Superior temporal gyrus (tissue), 1 donor: ENCODE data around the gene RIMBP2.

Experiments
- DNase-seq: peaks from one replicate; pipeline ENCODE4 v3.0.0-alpha.2; 2016; ENCODE audit errors: extremely low spot score

Gene RIMBP2

DNA sequence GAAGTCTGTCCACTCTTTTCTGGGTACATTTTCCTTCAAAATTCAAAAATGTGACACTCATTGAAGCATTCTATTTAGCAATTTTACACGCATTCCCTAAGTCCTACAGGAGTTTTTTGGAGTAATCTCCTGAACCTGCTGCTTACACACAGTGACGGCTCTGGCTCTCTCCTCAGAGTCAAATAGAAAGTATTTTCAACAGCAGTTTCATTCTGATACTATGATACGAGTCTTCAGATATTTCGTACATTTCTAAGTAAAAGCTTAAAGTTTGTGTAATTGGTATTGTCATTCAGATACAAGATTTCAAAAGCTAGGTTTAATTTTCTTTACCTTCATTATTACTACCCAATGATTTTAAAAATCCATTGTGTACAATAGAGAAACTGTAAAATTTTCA, 342.0 kb downstream of the RIMBP2 start:
- DNase-seq = no peak

DNA sequence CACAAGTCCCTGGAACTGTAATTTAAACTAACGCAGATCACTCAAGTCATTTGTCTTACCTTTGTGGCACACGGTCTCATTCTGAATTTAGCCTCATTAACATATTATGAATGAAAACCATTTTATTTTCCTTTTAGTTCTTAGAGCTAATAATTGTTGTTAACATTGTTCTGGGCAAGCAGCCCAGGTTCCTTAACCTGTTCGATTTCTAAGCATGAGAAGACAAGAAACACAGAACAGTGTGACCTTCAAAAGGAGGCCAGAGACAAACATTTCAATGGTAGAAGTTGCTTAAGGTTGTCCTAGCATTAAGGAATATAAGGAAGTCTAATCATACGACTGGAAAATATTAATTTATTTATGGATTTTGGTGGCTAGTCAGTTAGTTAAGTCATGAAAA, 343.2 kb downstream of the RIMBP2 start:
- no peak for DNase-seq

DNA sequence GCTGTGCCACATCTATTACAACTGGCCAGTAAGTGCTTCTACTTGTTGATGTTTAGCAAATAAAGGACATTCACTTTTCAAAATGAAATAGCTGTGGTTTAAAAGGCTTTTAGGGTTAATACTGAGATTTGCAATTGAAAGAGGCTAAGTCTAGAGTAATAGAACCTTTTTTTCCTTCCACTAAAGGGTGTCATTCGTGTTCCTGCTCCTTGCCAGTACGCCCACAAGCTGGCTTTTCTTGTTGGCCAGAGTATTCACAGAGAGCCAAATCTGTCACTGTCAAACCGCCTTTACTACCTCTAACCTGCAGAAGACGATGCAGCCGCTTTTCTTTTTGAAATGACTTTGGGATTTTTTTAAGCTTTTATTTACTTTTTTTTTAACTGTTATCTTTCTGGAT, 344.8 kb downstream of the RIMBP2 start:
- DNase-seq = no peak

DNA sequence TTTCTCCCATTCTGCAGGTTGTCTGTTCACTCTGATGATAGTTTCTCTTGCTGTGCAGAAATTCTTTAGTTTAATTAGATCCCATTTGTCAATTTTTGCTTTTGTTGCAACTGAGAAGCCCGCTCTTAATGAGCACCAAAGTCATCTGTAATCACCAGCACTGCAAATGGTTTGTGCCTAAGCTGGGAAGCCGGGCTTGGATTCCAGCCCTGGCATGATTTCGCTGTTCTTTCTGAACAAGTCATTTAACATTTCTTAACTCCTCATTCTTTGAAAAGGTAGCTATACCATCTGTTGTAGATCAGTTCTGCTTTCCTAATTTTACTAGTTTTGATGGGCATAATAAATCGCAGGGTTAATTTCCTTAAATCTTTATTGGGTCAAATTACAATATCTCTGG, 346.3 kb downstream of the RIMBP2 start:
- no peak for DNase-seq

DNA sequence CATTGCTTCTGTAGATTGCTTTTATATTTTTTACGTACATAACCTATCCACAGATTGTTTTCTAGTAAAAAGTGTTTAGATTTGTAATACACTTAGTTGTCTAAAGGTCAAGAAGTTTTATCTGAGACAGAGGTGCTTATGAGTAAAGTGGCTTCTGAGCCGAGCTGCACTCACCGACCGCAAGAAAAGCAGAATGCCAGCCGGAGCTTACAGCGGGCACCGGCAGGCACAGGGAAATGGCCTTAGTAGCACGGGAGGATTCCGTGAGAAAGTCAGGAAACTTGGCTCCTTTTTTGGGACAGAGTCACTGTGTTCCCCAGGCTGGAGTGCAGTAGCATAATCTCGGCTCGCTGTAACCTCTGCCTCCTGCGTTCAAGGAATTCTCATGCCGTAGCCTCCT, 348.6 kb downstream of the RIMBP2 start:
- DNase-seq = no peak

DNA sequence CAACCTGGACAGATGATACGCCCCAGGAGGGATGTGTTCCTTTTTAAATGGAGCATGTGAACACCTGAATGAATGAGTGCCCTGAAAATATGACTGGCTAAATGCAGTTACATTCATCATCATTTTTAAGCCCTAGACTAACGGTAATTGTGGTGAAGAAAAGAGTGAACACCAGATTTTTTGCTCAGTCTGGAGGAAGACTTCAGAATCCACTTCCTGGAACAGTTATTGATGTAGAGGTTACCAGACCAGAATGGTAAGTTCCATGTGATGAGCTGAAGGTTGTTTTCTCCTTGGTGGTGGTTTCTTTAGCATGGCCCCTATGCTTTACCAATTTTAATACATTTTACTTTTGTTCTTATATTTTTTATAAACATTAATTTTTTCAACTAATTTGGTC, 349.1 kb downstream of the RIMBP2 start:
- no peak for DNase-seq

DNA sequence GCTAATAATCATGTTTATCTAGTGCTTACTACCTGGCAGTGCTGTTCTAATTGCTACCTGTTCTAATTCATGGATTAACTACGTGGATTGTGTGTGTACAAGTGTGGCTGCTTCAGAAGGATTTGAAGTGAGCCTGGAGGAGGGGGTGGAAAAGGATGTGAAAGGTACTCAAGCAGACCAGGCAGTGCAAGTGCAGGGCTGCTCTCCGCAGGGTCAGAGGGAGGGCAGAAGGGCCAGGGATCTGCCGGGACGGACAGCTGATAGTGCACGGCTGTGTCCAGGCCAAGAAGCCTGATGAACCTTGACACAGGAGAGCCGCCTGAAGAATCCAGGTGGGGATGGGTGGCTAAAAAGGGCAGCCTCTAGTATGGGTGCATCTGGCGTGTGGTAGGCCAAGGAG, 349.9 kb downstream of the RIMBP2 start:
- DNase-seq = no peak

DNA sequence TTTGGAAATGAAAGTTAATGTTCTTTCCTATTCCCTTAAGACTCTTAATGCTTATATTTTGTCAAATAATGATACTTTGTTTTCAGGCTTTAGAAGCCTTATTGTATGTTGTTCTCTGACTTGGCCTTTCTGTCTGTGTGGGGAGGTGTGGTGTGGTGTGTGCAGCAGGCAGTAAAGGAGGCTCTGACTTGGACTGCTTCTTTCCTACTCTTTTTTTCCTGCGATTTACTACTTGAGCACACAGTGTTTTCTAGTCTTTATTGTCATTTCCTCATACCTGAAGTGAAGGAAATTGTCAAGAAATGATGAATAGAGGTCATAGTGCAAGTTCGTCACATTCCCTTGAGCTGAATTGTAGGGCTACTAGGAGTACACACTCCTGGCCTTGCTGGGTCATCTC, 351.5 kb downstream of the RIMBP2 start:
- no peak for DNase-seq

DNA sequence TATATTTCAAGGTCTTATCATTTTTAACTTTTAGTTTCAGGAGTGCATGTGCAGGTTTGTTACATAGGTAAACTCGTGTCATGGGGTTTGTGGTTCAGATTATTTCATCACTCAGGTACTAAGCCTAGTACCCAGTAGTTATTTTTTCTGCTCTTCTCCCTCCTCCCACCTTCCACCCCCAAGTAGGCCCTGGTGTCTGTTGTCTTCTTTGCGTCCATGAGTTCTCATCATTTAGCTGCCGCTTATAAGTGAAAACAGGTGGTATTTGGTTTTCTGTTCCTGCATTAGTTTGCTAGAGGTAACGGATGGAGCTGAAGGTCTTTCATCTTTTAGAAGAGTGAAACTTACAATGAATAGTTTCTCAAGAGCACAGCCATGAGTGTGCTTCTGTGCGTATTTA, 354.0 kb downstream of the RIMBP2 start:
- no peak for DNase-seq

DNA sequence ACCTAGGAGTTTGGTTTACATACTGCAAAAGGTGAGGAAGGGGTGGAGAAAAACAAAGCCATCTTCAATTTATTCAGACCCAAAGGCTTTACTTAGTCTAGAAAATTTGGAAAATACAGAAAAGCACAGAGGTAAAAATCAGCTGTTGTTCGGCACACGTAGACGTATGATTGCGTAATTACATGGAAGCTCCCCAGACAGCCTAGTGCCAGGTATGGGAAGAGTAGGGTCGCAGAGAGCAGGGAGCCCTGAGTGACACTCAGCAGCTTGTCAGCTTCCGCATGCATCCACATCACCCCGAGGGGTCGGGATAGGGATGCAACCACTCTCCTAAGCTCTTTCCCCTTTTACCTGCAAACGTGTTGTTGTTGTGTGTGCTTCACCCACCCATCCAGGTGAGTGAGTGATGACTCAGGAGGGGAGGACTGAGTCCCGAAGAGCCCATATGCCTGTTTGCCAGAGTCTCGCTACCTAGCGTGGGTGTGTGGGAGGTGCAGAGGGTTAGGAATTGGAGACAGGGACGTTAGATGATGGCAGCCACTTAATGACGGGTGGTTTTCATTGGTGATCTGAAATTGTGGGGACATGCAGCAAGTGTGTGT, 358.3 kb downstream of the RIMBP2 start:
- no peak for DNase-seq

DNA sequence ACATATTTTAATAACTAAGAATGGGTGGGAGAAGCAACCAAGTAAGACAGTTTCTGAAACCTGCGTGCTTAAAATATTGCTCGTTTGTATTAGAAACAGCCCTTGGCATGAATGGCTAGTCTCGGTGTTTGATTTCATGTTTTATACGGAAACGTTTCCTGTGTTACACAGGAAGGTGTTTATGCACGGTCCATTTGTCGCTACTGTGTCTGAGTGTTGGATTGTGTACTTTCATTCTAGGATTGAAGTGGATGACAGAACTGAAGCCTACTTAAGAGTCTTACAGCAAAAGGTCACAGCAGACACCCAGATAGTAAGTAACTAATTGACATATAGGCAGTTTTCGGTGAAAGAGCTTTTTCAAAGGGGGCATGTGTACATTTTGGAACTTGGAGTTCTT, 358.9 kb downstream of the RIMBP2 start:
- no peak for DNase-seq

DNA sequence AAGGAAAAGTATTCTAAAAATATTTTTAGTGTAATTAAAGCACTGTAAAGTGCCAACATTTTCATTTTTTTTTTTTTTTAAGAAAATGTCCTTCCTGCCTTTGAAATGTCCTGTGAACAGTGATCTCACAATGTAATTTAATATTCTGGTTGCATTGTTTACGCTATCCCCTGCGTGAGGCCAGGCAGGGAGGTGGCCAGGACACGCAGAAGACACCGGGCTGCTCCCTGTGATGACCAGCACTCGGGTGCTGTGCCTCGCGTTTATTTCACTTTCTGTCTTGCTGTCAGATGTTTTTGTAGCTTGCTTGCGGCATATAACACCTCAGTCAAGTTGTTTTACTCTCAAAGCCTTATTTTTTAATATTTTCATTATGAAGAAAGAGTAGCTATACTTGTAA, 359.9 kb downstream of the RIMBP2 start:
- no peak for DNase-seq

DNA sequence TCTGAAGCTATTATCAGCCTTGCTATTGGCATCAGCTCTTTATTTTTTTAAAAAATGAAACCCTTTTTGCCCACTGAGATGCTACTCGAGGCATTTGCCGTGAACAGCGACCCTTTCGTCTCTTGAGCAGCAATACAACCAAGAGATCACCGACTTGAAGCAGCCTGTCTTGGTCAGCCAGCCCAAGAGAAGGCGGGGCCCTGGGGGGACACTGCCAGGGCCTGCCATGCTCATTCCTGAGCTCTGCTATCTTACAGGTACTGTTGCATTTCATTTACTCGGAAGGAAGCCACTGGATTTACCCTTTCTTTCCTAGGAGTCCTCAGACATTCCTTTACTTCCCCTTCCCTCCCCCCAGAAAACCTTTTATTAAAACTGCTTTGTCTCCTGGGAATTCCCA, 361.7 kb downstream of the RIMBP2 start:
- DNase-seq = no peak

DNA sequence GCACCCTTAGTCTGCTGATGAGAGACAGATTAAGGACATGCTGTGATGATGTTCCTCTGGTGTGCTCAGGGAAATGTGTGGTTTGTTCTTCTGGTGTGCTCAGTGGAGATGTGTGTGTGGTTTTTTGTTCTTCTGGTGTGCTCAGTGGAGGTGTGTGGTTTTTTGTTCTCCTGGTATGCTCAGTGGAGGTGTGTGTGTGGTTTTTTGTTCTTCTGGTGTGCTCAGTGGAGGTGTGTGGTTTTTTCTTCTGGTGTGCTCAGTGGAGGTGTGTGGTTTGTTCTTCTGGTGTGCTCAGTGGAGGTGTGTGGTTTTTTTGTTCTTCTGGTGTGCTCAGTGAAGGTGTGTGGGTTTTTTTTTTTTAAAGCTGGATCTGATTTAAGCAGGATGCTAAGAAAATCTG, 363.0 kb downstream of the RIMBP2 start:
- DNase-seq = no peak

DNA sequence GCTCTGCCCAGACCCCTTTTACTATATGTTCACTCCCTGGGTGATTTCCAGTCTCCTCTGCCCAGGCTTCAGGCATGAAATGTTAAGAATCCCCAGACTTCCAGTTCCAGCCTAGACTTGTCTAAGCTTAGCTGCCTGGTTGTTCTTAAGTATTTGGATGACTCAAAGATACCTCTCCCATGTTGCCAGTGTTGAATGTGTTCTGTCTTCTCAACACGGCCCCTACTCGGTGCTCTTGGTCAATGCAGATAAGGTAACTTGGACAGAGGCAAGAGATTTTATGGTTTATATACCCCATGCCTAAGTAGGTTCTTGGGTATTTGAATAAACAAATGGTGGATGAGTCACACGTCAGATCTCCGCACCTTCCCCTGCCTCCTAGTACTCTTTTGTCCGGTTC, 364.8 kb downstream of the RIMBP2 start:
- no peak for DNase-seq

DNA sequence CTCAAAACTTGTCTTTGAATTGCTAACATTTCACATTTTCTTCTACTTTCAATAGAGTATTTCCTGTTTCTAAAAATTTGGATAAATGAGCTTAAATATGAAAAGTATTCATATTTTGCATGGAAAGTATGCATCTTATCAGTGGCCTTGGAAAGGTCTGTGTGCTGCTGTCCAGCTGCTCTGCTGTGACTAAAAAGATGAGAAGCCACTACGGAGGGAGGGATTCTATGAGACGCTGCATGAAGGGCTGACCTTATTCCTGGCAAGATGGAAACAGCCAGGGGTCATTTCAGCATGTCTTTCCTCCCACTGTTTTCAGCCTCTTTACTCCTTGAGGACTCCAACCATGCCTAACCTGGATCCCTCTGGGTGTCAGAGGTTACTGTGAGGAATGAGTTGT, 365.4 kb downstream of the RIMBP2 start:
- no peak for DNase-seq

DNA sequence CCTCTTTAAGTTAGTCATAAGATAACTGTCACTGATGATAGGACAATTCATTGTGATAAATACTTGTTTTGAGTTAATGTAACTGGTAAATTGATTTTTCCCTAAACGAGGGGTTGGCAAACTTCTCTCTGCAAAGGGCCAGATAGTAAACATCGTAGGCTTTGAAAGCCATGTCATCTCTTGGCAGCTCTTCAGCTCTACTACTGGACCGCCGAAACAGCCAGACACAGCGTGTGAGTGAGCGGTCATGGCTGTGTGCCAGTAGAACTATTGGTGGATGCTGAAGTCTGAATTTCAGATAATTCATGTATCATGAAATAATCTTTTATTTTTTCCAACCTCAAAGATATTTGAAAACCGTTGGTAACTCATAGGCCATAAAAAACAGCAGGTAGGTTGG, 368.5 kb downstream of the RIMBP2 start:
- no peak for DNase-seq
